GM10248 (cell line): ENCODE results near the gene DYNC1LI1.

Experiments used
- CTCF ChIA-PET: fragments of 300-600 bp; sonication (Branson Sonifier 250); formaldehyde crosslinking; extraction: SDS; loops from one replicate; lab custom pipeline; 2021; ENCODE audit warnings: antibody characterized with exemption; lab: Yijun Ruan, JAX
- POLR2A ChIA-PET: fragments of 350-650 bp; sonication (Branson Sonifier 250); formaldehyde crosslinking; extraction: SDS; loops from one replicate; lab custom pipeline; 2020; ENCODE audit warnings: antibody characterized with exemption; lab: Yijun Ruan, JAX
- DNase-seq: peaks from one replicate; pipeline ENCODE4 v3.0.0; 2012; ENCODE audit errors: extremely low spot score
- CTCF ChIP-seq: IDR thresholded peaks from 2 replicates; pipeline ENCODE4 v1.5.1; 2012; ENCODE audit warnings: mild to moderate bottlenecking, low read depth; ENCODE audit errors: extremely low read depth, missing control alignments, control extremely low read depth

The DYNC1LI1 gene

GRCh38 chr3:32597656-32598055, 27.0 kb upstream of the DYNC1LI1 start:
- TF ChIP-seq CTCF = no peak
- no peak for DNase-seq
- ChIA-PET POLR2A (no interaction called here), CTCF (no interaction called here)

GRCh38 chr3:32596909-32597369, 26.3 kb upstream of the DYNC1LI1 start:
- POLR2A ChIA-PET = no interaction called here
- DNase-seq = no peak
- CTCF ChIA-PET = no interaction called here
- TF ChIP-seq CTCF = no peak

GRCh38 chr3:32596282-32596908, 25.7 kb upstream of the DYNC1LI1 start:
- no peak for DNase-seq
- ChIA-PET CTCF (no interaction called here), POLR2A (no interaction called here)
- TF ChIP-seq CTCF = no peak

GRCh38 chr3:32595323-32595722, 24.7 kb upstream of the DYNC1LI1 start:
- TF ChIP-seq CTCF = no peak
- DNase-seq = no peak
- CTCF ChIA-PET = no interaction called here
- POLR2A ChIA-PET = no interaction called here

GRCh38 chr3:32593903-32594525, 23.4 kb upstream of the DYNC1LI1 start:
- CTCF ChIA-PET = interaction anchor here (1.3 kb wide), 1 partner anchor 9 kb away, joined by 3 read pairs; no protein-coding TSS in a partner anchor
- no peak for DNase-seq
- POLR2A ChIA-PET = no interaction called here
- TF ChIP-seq CTCF = no peak

GRCh38 chr3:32592696-32593353, 22.2 kb upstream of the DYNC1LI1 start:
- ChIA-PET POLR2A (no interaction called here), CTCF (interaction anchor here (0.7 to 1.3 kb wide), 2 partner anchors 8 to 15 kb away, joined by 3 read pairs; no protein-coding TSS in a partner anchor)
- TF ChIP-seq CTCF = no peak

More at GRCh38 chr3:32592696-32593353, 22.2 kb upstream of the DYNC1LI1 start:
- no peak for DNase-seq
